Duodenal mucosa (tissue), 2 donors: ENCODE results near the gene HAPLN2.

Source experiments
- H3K27ac ChIP-seq: one replicate; pipeline ENCODE4 v1.7.0; 2013; ENCODE audit warnings: low read depth, low read length
- H3K27me3 ChIP-seq, 2 donors: one replicate each; pipeline ENCODE4 v1.7.0; 2013; ENCODE audit warnings: low read length in 2 of 2, control low read depth in 1 of 2; ENCODE audit not compliant: insufficient read depth in 2 of 2, control insufficient read depth in 1 of 2
- H3K36me3 ChIP-seq, 2 donors: one replicate each; pipeline ENCODE4 v1.7.0; 2013; ENCODE audit warnings: low read length in 2 of 2, control low read depth in 1 of 2; ENCODE audit not compliant: insufficient read depth in 2 of 2, control insufficient read depth in 1 of 2
- H3K4me1 ChIP-seq, 2 donors: one replicate each; pipeline ENCODE4 v1.7.0; 2013; ENCODE audit warnings: low read length in 2 of 2, control low read depth in 1 of 2; ENCODE audit not compliant: insufficient read depth in 2 of 2, control insufficient read depth in 1 of 2
- H3K4me3 ChIP-seq, 2 donors: one replicate each; pipeline ENCODE4 v1.7.0; 2013; ENCODE audit warnings: low read length in 2 of 2, low read depth in 1 of 2
- H3K9ac ChIP-seq, 2 donors: one replicate each; pipeline ENCODE4 v1.7.0; 2013; ENCODE audit warnings: low read length in 2 of 2, low read depth in 1 of 2
- H3K9me3 ChIP-seq, 2 donors: one replicate each; pipeline ENCODE4 v1.7.0; 2013; ENCODE audit warnings: low read length in 2 of 2, control low read depth in 1 of 2; ENCODE audit not compliant: control insufficient read depth in 1 of 2

Gene HAPLN2

DNA sequence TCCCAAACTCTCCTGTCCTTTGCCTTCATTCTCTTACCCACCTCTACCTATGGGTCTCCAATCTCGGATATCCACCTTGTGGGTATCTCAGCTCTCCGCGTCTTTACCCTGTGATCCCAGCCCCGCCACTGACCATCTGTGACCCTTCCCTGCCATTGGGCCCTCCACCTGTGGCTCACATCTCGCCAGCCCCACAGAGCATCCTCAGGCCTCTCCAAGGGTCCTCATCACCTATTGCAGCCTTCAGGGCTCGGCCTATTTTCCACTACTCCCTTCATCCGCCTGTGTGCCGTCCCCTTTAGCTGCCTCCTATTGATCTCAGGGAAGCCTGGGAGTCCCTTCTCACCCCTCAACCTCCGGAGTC lies 33.8 kb downstream of the HAPLN2 start:
- Histone ChIP-seq H3K27me3 (peaks cover 4 to 10% of the 10 kb centered on the region in 2 donors), H3K4me3 (no peak overlapping the region), H3K27ac (no peak overlapping the region), H3K9ac (no peak overlapping the region), H3K9me3 (no peaks in the 10 kb centered on the region), H3K4me1 (peaks cover 15 to 18% of the 10 kb centered on the region in 2 donors), H3K36me3 (no peaks in the 10 kb centered on the region)

DNA sequence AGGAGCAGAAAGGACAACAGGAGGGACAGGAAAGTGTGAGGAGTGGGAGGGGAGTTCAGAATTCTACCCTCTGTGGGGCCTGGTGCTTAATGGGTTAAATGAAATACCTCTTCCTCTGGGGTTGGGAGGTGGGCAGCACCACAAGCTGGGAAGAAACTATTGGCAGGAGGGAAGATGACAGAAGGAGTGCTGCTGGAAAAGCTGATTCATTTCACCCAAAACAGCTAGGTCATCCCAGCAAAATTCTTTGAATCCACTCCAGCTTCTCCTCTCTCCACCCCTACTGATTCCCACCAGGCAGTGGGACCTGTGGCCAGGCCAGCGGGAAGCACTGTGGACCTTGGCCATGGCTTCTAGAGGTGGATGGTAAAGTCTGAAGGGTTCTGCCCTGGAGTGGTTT lies 35.5 kb downstream of the HAPLN2 start:
- Histone ChIP-seq H3K4me1 (peaks cover 25 to 28% of the 10 kb centered on the region in 2 donors), H3K27ac (no peak overlapping the region), H3K36me3 (no peaks in the 10 kb centered on the region), H3K9me3 (no peaks in the 10 kb centered on the region), H3K9ac (no peak overlapping the region), H3K4me3 (no peak overlapping the region), H3K27me3 (peaks cover 4 to 10% of the 10 kb centered on the region in 2 donors)

DNA sequence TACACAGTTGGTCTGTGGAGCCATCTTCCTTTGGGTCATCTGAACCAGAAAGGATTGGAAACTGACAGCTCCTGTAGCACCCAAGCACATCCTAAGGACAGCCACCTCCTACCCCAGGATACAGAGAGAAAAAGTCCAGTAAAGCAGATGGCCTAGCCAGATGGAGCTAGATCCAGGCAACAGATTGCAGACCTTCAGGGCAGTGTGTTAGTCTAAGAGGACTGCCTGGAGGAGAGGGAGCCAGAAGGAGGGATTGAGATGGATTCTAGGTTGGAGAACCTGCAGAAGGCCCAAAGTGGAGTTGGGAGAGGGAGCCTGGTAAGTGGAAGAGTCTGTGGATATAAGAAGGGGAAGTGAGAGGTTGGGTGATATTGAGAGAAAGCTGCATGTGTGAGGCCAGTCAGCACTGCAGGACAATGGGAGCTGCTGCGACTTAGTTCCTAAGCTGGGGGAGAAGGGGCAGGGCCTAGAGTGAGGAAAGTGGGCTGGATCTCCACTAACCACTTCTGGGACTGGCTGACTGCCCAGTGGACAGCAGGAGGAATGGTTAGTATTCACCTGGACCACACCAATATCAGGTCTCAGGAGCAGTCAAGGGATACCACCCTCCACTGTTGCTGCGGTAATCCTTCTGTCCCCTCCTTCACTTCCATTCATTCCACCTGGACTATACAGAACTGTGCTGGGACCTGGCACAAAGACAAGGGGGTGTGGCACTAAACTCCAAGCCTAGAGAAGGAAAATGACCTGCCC lies 36.1 kb downstream of the HAPLN2 start:
- Histone ChIP-seq H3K4me3 (no peak overlapping the region), H3K27ac (no peak overlapping the region), H3K9me3 (no peaks in the 10 kb centered on the region), H3K4me1 (peaks cover 29 to 32% of the 10 kb centered on the region in 2 donors), H3K9ac (no peak overlapping the region), H3K27me3 (peaks cover 4 to 10% of the 10 kb centered on the region in 2 donors), H3K36me3 (no peaks in the 10 kb centered on the region)

DNA sequence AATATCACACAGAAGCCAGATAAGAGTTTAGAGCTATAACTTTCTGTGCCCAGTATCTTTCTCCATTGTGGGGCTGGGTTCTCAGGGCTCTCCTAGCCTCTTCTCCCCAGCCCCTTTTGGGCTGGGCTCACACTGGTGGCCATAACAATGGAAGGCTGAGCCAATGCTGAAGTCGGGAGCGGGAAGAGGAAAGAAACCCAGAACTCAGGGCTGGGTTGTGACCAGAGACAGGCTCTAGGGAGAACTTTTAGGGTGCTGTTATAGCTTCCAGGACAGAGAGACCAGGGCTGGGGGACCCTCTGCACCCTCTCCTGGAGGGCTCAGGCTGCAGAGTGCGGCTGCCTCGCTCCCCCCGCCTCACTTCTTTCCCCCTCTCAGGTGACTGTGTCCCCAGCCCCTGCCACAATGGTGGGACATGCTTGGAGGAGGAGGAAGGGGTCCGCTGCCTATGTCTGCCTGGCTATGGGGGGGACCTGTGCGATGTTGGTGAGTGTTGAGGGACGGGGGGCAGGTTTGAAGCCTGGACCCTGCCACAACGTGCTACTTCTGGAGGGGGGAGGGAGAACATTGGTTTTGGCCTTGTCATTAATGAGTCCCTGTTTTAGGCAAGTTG lies 36.8 kb downstream of the HAPLN2 start:
- Histone ChIP-seq H3K4me1 (peaks cover 36 to 39% of the 10 kb centered on the region in 2 donors), H3K9me3 (no peaks in the 10 kb centered on the region), H3K27me3 (peaks cover 4 to 10% of the 10 kb centered on the region in 2 donors), H3K9ac (no peak overlapping the region), H3K4me3 (no peak overlapping the region), H3K36me3 (no peaks in the 10 kb centered on the region), H3K27ac (no peak overlapping the region)

DNA sequence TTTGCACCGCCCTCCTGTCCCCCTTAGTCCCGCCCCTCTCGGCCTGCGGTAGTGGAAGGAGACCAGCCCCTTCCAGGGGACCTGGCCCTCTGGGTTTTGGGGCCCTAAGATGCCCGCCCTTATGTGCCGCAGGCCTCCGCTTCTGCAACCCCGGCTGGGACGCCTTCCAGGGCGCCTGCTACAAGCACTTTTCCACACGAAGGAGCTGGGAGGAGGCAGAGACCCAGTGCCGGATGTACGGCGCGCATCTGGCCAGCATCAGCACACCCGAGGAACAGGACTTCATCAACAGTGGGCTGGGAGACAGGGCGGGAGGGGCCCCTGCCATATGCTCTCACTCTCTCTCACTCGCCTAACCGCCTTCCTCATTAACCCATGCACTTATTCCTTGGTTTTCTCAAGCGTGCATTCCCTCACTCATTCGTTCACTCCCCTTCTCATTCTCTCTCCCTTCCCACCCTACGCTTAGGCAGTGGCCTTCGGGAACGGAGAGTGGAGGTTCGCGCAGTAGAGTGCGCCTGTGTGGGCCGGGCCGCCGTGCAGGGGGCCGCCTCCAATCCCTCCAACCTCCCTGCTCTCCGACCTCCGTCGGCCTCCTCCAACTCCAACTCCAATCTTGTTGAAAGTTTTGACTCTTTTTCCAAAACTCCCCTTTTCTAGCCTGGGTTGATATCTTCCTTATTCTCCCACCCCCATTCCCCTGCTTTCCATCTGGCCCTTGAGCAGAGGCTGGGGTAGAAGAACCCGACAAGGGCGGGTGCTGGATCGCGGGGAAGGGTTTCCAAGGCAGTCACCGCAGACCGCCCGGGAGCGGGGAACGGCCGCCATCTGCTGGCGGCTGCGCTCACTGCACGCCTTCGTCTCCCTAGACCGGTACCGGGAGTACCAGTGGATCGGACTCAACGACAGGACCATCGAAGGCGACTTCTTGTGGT lies 37.9 kb downstream of the HAPLN2 start:
- peaks cover 0 to 10% of the 10 kb centered on the region in 2 donors for H3K27me3 ChIP-seq
- H3K4me1 ChIP-seq: peaks cover 46 to 49% of the 10 kb centered on the region in 2 donors
- H3K9me3 ChIP-seq: no peaks in the 10 kb centered on the region
- peak overlapping the region in 1 of 2 donors; percentile 37 for H3K9ac ChIP-seq
- H3K36me3 ChIP-seq: no peaks in the 10 kb centered on the region
- no peak overlapping the region for H3K27ac ChIP-seq
- H3K4me3 ChIP-seq: peak overlapping the region; percentile 16 to 68

DNA sequence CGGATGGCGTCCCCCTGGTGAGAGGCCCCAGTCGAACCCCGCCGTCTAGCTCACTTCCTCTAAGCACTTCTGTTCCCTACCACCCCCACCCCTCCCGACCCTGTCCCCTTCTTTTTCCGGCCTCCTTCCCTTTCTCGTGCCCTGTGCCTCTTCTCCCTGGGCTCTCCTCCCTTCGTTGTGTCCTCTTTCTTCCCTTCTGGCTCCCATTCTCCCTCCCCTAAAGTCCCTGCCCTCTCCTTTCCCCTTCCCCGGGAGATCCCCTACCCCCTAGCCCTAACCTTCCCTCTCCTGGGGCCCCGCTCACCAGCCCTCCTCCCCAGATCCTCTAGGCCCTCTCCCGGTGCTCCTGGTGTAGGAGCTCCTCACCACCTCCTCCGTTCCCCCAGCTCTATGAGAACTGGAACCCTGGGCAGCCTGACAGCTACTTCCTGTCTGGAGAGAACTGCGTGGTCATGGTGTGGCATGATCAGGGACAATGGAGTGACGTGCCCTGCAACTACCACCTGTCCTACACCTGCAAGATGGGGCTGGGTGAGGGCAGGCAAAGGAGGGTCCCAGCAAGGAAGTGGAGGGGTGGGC lies 38.6 kb downstream of the HAPLN2 start:
- H3K27me3 ChIP-seq: peaks cover 0 to 10% of the 10 kb centered on the region in 2 donors
- peaks cover 54 to 57% of the 10 kb centered on the region in 2 donors for H3K4me1 ChIP-seq
- H3K4me3 ChIP-seq: peak overlapping the region; percentile 16 to 68
- no peaks in the 10 kb centered on the region for H3K36me3 ChIP-seq
- H3K9me3 ChIP-seq: no peaks in the 10 kb centered on the region
- H3K9ac ChIP-seq: no peak overlapping the region
- no peak overlapping the region for H3K27ac ChIP-seq

DNA sequence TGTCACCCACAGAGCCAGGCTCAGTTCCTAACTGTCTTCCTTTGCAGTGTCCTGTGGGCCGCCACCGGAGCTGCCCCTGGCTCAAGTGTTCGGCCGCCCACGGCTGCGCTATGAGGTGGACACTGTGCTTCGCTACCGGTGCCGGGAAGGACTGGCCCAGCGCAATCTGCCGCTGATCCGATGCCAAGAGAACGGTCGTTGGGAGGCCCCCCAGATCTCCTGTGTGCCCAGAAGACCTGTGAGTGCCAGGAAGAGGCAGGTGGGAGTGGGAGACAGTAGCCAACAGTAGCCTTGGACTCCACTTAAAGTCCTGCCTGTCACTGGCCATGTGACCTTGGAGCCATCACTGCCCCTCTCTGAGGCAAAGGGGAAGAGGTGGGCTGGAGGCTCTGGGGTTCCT lies 39.3 kb downstream of the HAPLN2 start:
- no peak overlapping the region for H3K27ac ChIP-seq
- H3K9me3 ChIP-seq: no peaks in the 10 kb centered on the region
- no peaks in the 10 kb centered on the region for H3K36me3 ChIP-seq
- no peak overlapping the region for H3K4me3 ChIP-seq
- peaks cover 0 to 10% of the 10 kb centered on the region in 2 donors for H3K27me3 ChIP-seq
- no peak overlapping the region for H3K9ac ChIP-seq
- H3K4me1 ChIP-seq: peaks cover 59 to 60% of the 10 kb centered on the region in 2 donors

DNA sequence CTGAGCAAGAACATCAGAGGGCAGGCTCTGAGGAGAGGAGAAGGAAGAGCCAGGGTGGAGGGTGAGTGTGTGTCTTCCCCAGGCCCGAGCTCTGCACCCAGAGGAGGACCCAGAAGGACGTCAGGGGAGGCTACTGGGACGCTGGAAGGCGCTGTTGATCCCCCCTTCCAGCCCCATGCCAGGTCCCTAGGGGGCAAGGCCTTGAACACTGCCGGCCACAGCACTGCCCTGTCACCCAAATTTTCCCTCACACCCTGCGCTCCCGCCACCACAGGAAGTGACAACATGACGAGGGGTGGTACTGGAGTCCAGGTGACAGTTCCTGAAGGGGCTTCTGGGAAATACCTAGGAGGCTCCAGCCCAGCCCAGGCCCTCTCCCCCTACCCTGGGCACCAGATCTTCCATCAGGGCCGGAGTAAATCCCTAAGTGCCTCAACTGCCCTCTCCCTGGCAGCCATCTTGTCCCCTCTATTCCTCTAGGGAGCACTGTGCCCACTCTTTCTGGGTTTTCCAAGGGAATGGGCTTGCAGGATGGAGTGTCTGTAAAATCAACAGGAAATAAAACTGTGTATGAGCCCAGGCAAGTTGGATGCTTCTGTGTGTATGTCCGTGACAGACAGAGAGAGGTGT lies 39.8 kb downstream of the HAPLN2 start:
- Histone ChIP-seq H3K36me3 (no peaks in the 10 kb centered on the region), H3K4me1 (peaks cover 62 to 63% of the 10 kb centered on the region in 2 donors)

DNA sequence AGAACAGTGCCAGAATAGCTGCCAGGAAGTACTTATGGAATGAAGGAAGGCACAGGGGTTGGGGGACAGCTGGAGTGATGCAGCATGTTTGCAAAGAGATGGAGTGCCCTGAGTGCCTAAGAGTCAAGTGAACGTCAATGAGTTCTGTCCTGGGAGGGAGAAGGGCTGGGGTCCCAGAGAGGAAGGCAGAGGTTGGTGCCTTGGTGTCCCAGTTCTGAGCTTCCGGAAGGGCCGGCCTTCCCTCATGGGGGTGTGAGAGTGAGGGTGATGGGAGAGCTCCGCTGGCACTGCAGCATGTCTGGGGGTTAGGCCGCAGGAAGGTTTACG lies 40.4 kb downstream of the HAPLN2 start:
- Histone ChIP-seq H3K4me1 (peaks cover 67 to 68% of the 10 kb centered on the region in 2 donors), H3K27me3 (peaks cover 0 to 10% of the 10 kb centered on the region in 2 donors), H3K9ac (peak overlapping the region; percentile 32 to 48), H3K4me3 (peak overlapping the region; percentile 46 to 50), H3K27ac (no peak overlapping the region), H3K9me3 (no peaks in the 10 kb centered on the region), H3K36me3 (no peaks in the 10 kb centered on the region)

More for the DNA sequence above, 39.8 kb downstream of the HAPLN2 start:
- Histone ChIP-seq H3K9ac (peak overlapping the region; percentile 32 to 48), H3K27ac (no peak overlapping the region), H3K9me3 (no peaks in the 10 kb centered on the region), H3K4me3 (peak overlapping the region in 1 of 2 donors; percentile 50), H3K27me3 (peaks cover 0 to 10% of the 10 kb centered on the region in 2 donors)
